HCT116 (cell line): ENCODE data around the gene RRBP1. TPM values are rescaled to one million over a fixed set of nuclear protein-coding genes. Genes with fewer than 3 reads are reported as not detected.
A peak's percentile ranks its signal among the peaks of the same experiment; 100 is the strongest.

Experiments
- ATAC-seq: fragments of 200-7000 bp; cut with Tn5 transposase; 2 replicates; pipeline ENCODE4 v1.9.1; 2020; ENCODE audit warnings: mild to moderate bottlenecking, moderate library complexity
- BruUV-seq: library from RNA; stranded (reverse); fragments of 400-500 nt; replicated peaks from 2 replicates; lab custom pipeline; 2021; lab: Mats Ljungman, UMichigan
- CTCF ChIA-PET: fragments of 300-600 bp; sonication (Branson Sonifier 250); formaldehyde crosslinking; loops from one replicate; lab custom pipeline; 2021; ENCODE audit warnings: antibody characterized with exemption; lab: Charles Lee
- POLR2A ChIA-PET: fragments of 300-600, 350-600 bp; sonication (Branson Sonifier 250); formaldehyde crosslinking; loops from one replicate; lab custom pipeline; 2021; ENCODE audit warnings: antibody characterized with exemption; lab: Charles Lee
- RAD21 ChIA-PET, 2 experiments: fragments of 300-600 bp; sonication (Branson Sonifier 250); formaldehyde crosslinking; loops; one replicate each; lab custom pipeline; 2023; ENCODE audit warnings: low total read pairs in 2 of 2; ENCODE audit not compliant: uncharacterized antibody in 2 of 2, unreplicated experiment in 2 of 2, low non-redundant PET in 1 of 2; lab: Charles Lee
- DNase-seq: peaks from one replicate; pipeline ENCODE4 v3.0.0-alpha.2; 2010; ENCODE audit warnings: low read depth, low spot score
- H2AFZ ChIP-seq: fragments of 200-600 bp; shearing (Covaris generic), sonication (generic); 2 replicates; pipeline ENCODE4 v1.6.1; 2017; ENCODE audit warnings: low read depth, mixed run types, mixed read lengths, antibody characterized with exemption, low read length; ENCODE audit not compliant: poor library complexity, severe bottlenecking
- H3K27ac ChIP-seq: 2 replicates; pipeline ENCODE4 v1.5.1; 2012; ENCODE audit warnings: low read depth, low read length
- H3K27me3 ChIP-seq: fragments of 200-600 bp; sonication (generic); 2 replicates; pipeline ENCODE4 v1.6.1; 2016; ENCODE audit warnings: mixed run types, low read length, mixed read lengths; ENCODE audit not compliant: insufficient read depth
- H3K36me3 ChIP-seq, 2 experiments: fragments of 200-500 bp in 1 of 2; fragments of 200-600 bp in 1 of 2; sonication (Bioruptor generic) in 1 of 2; sonication (generic) in 1 of 2; 2 replicates each; pipeline versions ENCODE4 v1.5.1 to v1.6.1; 2014 to 2016; ENCODE audit warnings: low read length in 2 of 2, inconsistent platforms in 1 of 2, mixed read lengths in 1 of 2, mixed run types in 1 of 2; ENCODE audit not compliant: insufficient read depth in 2 of 2, control insufficient read depth in 1 of 2
- H3K4me1 ChIP-seq, 2 experiments: fragments of 200-600 bp in 1 of 2; sonication (generic) in 1 of 2; 2 replicates each; pipeline versions ENCODE4 v1.5.1 to v1.6.1; 2012 to 2017; ENCODE audit warnings: low read length in 2 of 2, inconsistent platforms in 1 of 2, mild to moderate bottlenecking in 1 of 2, mixed read lengths in 1 of 2, mixed run types in 1 of 2, moderate library complexity in 1 of 2; ENCODE audit not compliant: insufficient read depth in 2 of 2, control insufficient read depth in 1 of 2
- H3K4me2 ChIP-seq: fragments of 200-600 bp; sonication (generic); 2 replicates; pipeline ENCODE4 v1.6.1; 2017; ENCODE audit warnings: mixed run types, low read length, mixed read lengths
- H3K4me3 ChIP-seq, 2 experiments: fragments of 200-600 bp in 1 of 2; sonication (generic) in 1 of 2; replicated peaks in 1 of 2; 2 replicates each; pipeline ENCODE4 v1.5.1; 2011 to 2016; ENCODE audit warnings: low read length in 2 of 2, control low read depth in 1 of 2, low read depth in 1 of 2, mild to moderate bottlenecking in 1 of 2, mixed read lengths in 1 of 2, mixed run types in 1 of 2
- H3K79me2 ChIP-seq: fragments of 200-600 bp; sonication (generic); 2 replicates; pipeline ENCODE4 v1.6.1; 2017; ENCODE audit warnings: mild to moderate bottlenecking, mixed run types, low read length, moderate library complexity, mixed read lengths; ENCODE audit not compliant: insufficient read depth
- H3K9ac ChIP-seq: fragments of 200-600 bp; sonication (generic); 2 replicates; pipeline ENCODE4 v1.6.1; 2016; ENCODE audit warnings: low read length, mixed read lengths
- H3K9me2 ChIP-seq: fragments of 200-600 bp; sonication (generic), shearing (Covaris generic); 2 replicates; pipeline ENCODE4 v1.6.1; 2017; ENCODE audit warnings: mixed run types, mild to moderate bottlenecking, moderate library complexity; ENCODE audit not compliant: insufficient read depth
- H3K9me3 ChIP-seq, 2 experiments: fragments of 200-500 bp in 1 of 2; fragments of 200-600 bp in 1 of 2; sonication (Bioruptor generic) in 1 of 2; sonication (generic) in 1 of 2; 2 replicates each; pipeline ENCODE4 v1.6.1; 2014 to 2017; ENCODE audit warnings: low read length in 2 of 2, mixed read lengths in 2 of 2, inconsistent platforms in 1 of 2, low read depth in 1 of 2, mild to moderate bottlenecking in 1 of 2, mixed run types in 1 of 2, moderate library complexity in 1 of 2; ENCODE audit not compliant: control insufficient read depth in 1 of 2, insufficient read depth in 1 of 2
- H4K20me1 ChIP-seq: fragments of 200-600 bp; sonication (generic), shearing (Covaris generic); 2 replicates; pipeline ENCODE4 v1.6.1; 2017; ENCODE audit warnings: mixed run types, mild to moderate bottlenecking, moderate library complexity; ENCODE audit not compliant: insufficient read depth
- CBX3 ChIP-seq: IDR thresholded peaks from 2 replicates; pipeline ENCODE4 v1.6.1; 2012; ENCODE audit warnings: low read depth
- CEBPB ChIP-seq: IDR thresholded peaks from 2 replicates; pipeline ENCODE4 v1.6.1; 2012; ENCODE audit warnings: low read depth
- ELF1 ChIP-seq: IDR thresholded peaks from 2 replicates; pipeline ENCODE4 v1.6.1; 2012; ENCODE audit warnings: low read depth, borderline replicate concordance
- EZH2 ChIP-seq: fragments of 200-600 bp; sonication (generic); IDR thresholded peaks from 2 replicates; pipeline ENCODE4 v1.6.1; 2017; ENCODE audit warnings: antibody characterized with exemption, mixed run types
- EZH2phosphoT487 ChIP-seq: fragments of 200-600 bp; IDR thresholded peaks from 2 replicates; pipeline ENCODE4 v1.6.1; 2018; ENCODE audit warnings: antibody characterized with exemption, borderline replicate concordance
- FOSL1 ChIP-seq: IDR thresholded peaks from 2 replicates; pipeline ENCODE4 v1.6.1; 2012; ENCODE audit warnings: low read depth
- POLR2A ChIP-seq: IDR thresholded peaks from 2 replicates; pipeline ENCODE4 v1.7.0; 2011; ENCODE audit warnings: borderline replicate concordance; ENCODE audit not compliant: insufficient read depth, insufficient read length; ENCODE audit errors: extremely low read depth
- POLR2AphosphoS5 ChIP-seq: IDR thresholded peaks from 2 replicates; pipeline ENCODE4 v1.6.1; 2011; ENCODE audit warnings: mild to moderate bottlenecking, low read depth, low read length, moderate library complexity
- SIN3A ChIP-seq: IDR thresholded peaks from 2 replicates; pipeline ENCODE4 v1.6.1; 2012; ENCODE audit warnings: low read depth
- SRF ChIP-seq: IDR thresholded peaks from 2 replicates; pipeline ENCODE4 v1.6.1; 2012; ENCODE audit warnings: low read depth
- YY1 ChIP-seq: IDR thresholded peaks from 2 replicates; pipeline ENCODE4 v1.6.1; 2011; ENCODE audit warnings: low read length, low read depth, moderate library complexity, mild to moderate bottlenecking; ENCODE audit not compliant: insufficient replicate concordance; ENCODE audit errors: extremely low read depth
- ZFX ChIP-seq: fragments of 450-650 bp; IDR thresholded peaks from 2 replicates; pipeline ENCODE4 v1.6.1; 2017
- ZNF274 ChIP-seq: fragments of 200-500 bp; sonication (Bioruptor generic); IDR thresholded peaks from 2 replicates; pipeline ENCODE4 v1.6.1; 2014; ENCODE audit warnings: mild to moderate bottlenecking, low read depth, low read length, inconsistent platforms
- intact Hi-C: fragments of 100-400 bp; cut with micrococcal nuclease; formaldehyde crosslinking; loops from 2 replicates; pipeline ENCODE4 v1.10.0; 2022
- total RNA-seq: library from RNA; stranded (reverse); gene quantifications from one replicate; pipeline ENCODE4 v1.2.1, GENCODE V29; 2021; ENCODE audit not compliant: unreplicated experiment
- TF ChIP-seq, protein P1 (sequence below): IDR thresholded peaks from 2 replicates; pipeline ENCODE4 v1.6.1; 2012; ENCODE audit warnings: low read depth
- TF ChIP-seq, protein P2 (sequence below): IDR thresholded peaks from 2 replicates; pipeline ENCODE4 v1.6.1; 2011; ENCODE audit warnings: mild to moderate bottlenecking, low read length, moderate library complexity; ENCODE audit not compliant: insufficient replicate concordance; ENCODE audit errors: extremely low read depth
- TF ChIP-seq, protein P3 (sequence below), 3 experiments: fragments of 200-600 bp in 1 of 3; sonication (generic) in 1 of 3; IDR thresholded peaks in 2 of 3; conservative IDR thresholded peaks in 1 of 3; 2 replicates each; pipeline ENCODE4 v1.5.1; 2012 to 2017; ENCODE audit warnings: low read depth in 2 of 3, low read length in 2 of 3, antibody characterized with exemption in 1 of 3, borderline replicate concordance in 1 of 3, control low read depth in 1 of 3, mild to moderate bottlenecking in 1 of 3, mixed read lengths in 1 of 3, mixed run types in 1 of 3, moderate library complexity in 1 of 3; ENCODE audit not compliant: insufficient read depth in 1 of 3

The RRBP1 gene
- total RNA-seq, 1 experiment from 2014 or later = 123 TPM

DNA sequence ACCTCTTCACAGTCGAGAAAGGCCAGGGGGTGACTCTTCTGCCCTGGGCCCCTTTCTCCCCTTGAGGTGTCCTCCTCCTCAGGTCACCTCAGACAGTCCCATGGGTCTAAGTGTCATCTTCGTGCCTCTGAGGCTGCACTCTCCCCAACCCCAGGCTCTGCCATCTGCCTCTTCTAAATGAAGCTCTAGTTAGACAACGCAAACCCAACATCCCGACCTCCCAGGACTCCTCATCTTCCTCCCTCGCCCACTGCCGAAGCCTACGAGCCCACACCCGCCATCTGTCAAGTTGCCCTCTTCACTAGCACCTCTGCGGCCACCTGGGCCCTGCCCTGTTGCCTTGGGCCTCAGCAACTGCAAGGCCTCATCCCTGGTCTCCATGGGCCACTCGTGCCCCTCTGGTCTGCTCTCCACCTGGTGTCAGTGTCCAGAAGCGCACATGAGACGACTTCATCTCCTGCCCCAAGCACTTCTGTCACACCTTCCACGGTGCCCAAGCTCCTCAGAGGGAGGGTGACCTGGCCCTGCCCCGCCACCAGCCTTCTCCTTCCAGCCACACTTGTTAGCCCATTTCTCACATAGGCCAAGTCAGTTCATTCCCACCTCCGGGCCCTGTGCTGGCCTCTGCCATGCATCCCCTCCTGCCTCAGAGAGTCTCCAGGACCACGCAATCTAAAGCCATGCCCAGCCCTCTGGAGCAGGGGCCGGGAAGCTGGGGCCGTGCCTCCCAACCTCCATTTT lies 53.8 kb downstream of the RRBP1 start:
- H2AFZ ChIP-seq = no peak overlapping the region
- intact Hi-C loops = no loop called here
- H3K27me3 ChIP-seq = no peaks in the 10 kb centered on the region
- POLR2A ChIA-PET = no interaction called here
- TF ChIP-seq ZFX (no peak), SRF (no peak), YY1 (no peak), POLR2AphosphoS5 (no peak), CBX3 (no peak), ELF1 (no peak), ZNF274 (no peak), CEBPB (no peak), FOSL1 (no peak), EZH2phosphoT487 (no peak), SIN3A (no peak), EZH2 (no peak), POLR2A (no peak)
- TF ChIP-seq, protein P1, sequence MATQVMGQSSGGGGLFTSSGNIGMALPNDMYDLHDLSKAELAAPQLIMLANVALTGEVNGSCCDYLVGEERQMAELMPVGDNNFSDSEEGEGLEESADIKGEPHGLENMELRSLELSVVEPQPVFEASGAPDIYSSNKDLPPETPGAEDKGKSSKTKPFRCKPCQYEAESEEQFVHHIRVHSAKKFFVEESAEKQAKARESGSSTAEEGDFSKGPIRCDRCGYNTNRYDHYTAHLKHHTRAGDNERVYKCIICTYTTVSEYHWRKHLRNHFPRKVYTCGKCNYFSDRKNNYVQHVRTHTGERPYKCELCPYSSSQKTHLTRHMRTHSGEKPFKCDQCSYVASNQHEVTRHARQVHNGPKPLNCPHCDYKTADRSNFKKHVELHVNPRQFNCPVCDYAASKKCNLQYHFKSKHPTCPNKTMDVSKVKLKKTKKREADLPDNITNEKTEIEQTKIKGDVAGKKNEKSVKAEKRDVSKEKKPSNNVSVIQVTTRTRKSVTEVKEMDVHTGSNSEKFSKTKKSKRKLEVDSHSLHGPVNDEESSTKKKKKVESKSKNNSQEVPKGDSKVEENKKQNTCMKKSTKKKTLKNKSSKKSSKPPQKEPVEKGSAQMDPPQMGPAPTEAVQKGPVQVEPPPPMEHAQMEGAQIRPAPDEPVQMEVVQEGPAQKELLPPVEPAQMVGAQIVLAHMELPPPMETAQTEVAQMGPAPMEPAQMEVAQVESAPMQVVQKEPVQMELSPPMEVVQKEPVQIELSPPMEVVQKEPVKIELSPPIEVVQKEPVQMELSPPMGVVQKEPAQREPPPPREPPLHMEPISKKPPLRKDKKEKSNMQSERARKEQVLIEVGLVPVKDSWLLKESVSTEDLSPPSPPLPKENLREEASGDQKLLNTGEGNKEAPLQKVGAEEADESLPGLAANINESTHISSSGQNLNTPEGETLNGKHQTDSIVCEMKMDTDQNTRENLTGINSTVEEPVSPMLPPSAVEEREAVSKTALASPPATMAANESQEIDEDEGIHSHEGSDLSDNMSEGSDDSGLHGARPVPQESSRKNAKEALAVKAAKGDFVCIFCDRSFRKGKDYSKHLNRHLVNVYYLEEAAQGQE = no peak
- TF ChIP-seq, protein P2, sequence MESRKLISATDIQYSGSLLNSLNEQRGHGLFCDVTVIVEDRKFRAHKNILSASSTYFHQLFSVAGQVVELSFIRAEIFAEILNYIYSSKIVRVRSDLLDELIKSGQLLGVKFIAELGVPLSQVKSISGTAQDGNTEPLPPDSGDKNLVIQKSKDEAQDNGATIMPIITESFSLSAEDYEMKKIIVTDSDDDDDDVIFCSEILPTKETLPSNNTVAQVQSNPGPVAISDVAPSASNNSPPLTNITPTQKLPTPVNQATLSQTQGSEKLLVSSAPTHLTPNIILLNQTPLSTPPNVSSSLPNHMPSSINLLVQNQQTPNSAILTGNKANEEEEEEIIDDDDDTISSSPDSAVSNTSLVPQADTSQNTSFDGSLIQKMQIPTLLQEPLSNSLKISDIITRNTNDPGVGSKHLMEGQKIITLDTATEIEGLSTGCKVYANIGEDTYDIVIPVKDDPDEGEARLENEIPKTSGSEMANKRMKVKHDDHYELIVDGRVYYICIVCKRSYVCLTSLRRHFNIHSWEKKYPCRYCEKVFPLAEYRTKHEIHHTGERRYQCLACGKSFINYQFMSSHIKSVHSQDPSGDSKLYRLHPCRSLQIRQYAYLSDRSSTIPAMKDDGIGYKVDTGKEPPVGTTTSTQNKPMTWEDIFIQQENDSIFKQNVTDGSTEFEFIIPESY = no peak
- TF ChIP-seq, protein P3, sequence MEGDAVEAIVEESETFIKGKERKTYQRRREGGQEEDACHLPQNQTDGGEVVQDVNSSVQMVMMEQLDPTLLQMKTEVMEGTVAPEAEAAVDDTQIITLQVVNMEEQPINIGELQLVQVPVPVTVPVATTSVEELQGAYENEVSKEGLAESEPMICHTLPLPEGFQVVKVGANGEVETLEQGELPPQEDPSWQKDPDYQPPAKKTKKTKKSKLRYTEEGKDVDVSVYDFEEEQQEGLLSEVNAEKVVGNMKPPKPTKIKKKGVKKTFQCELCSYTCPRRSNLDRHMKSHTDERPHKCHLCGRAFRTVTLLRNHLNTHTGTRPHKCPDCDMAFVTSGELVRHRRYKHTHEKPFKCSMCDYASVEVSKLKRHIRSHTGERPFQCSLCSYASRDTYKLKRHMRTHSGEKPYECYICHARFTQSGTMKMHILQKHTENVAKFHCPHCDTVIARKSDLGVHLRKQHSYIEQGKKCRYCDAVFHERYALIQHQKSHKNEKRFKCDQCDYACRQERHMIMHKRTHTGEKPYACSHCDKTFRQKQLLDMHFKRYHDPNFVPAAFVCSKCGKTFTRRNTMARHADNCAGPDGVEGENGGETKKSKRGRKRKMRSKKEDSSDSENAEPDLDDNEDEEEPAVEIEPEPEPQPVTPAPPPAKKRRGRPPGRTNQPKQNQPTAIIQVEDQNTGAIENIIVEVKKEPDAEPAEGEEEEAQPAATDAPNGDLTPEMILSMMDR (IDR thresholded peaks at IDR 0.05 in 2 of 3, conservative IDR thresholded peaks at IDR 0.05 in 1 of 3; ENCODE audit: borderline replicate concordance in 1 of 3, insufficient read depth in 1 of 3, low read depth in 2 of 3, low read length in 2 of 3) = no peak
- H3K9me2 ChIP-seq = no peaks in the 10 kb centered on the region
- BruUV-seq = no TSS peak
- H3K4me1 ChIP-seq = no peaks in the 10 kb centered on the region
- ATAC-seq = peak; percentile 46
- no peak for DNase-seq
- no peak overlapping the region for H3K4me2 ChIP-seq
- no peak overlapping the region for H3K27ac ChIP-seq
- no peak overlapping the region for H3K9ac ChIP-seq
- H4K20me1 ChIP-seq = no peaks in the 10 kb centered on the region
- RAD21 ChIA-PET = no interaction called here
- no peaks in the 10 kb centered on the region for H3K9me3 ChIP-seq
- H3K4me3 ChIP-seq = no peak overlapping the region
- CTCF ChIA-PET = no interaction called here
- peaks cover 18 to 29% of the 10 kb centered on the region in 2 experiments; a peak in 3 of 4 replicates for H3K36me3 ChIP-seq
- H3K79me2 ChIP-seq = no peaks in the 10 kb centered on the region
